HG03159 (cell line): ENCODE results near the gene RAB3C.
"Not testable (repeated sequence)": the region's sequence is repeated elsewhere in the genome, so short reads cannot be mapped to it uniquely, and the experiment has no call there.

Source experiments
- ATAC-seq: cut with Tn5 transposase; IDR thresholded peaks from one replicate; pipeline ENCODE4 v1.9.1; 2021; ENCODE audit warnings: mild to moderate bottlenecking, moderate library complexity; ENCODE audit not compliant: unreplicated experiment

RAB3C gene

GRCh38 chr5:58672521-58672920 lies 89.6 kb downstream of the RAB3C start:
- no peak for ATAC-seq

- no peak for ATAC-seq
Observed at GRCh38 chr5:58674070-58674469, 91.2 kb downstream of the RAB3C start.

GRCh38 chr5:58674711-58675110 lies 91.8 kb downstream of the RAB3C start:
- ATAC-seq, result no peak

- ATAC-seq, result no peak
Observed at GRCh38 chr5:58675341-58675740, 92.5 kb downstream of the RAB3C start.

- no peak for ATAC-seq
Observed at GRCh38 chr5:58677650-58678049, 94.8 kb downstream of the RAB3C start.

GRCh38 chr5:58680503-58680902 lies 97.6 kb downstream of the RAB3C start:
- no peak for ATAC-seq

- no peak for ATAC-seq
Observed at GRCh38 chr5:58681943-58682342, 99.1 kb downstream of the RAB3C start.

- ATAC-seq, result no peak
Observed at GRCh38 chr5:58683567-58683966, 100.7 kb downstream of the RAB3C start.

GRCh38 chr5:58687079-58687478 lies 104.2 kb downstream of the RAB3C start:
- ATAC-seq, result no peak

GRCh38 chr5:58687595-58687994 lies 104.7 kb downstream of the RAB3C start:
- no peak for ATAC-seq

- ATAC-seq, result not testable (repeated sequence)
Observed at GRCh38 chr5:58699088-58699761, 116.3 kb downstream of the RAB3C start.

GRCh38 chr5:58699762-58700118 lies 116.9 kb downstream of the RAB3C start:
- no peak for ATAC-seq

- no peak for ATAC-seq
Observed at GRCh38 chr5:58703925-58704555, 121.2 kb downstream of the RAB3C start.

GRCh38 chr5:58706736-58707135 lies 123.9 kb downstream of the RAB3C start:
- ATAC-seq, result no peak

- ATAC-seq, result no peak
Observed at GRCh38 chr5:58708456-58708855, 125.6 kb downstream of the RAB3C start.

GRCh38 chr5:58710425-58710824 lies 127.5 kb downstream of the RAB3C start:
- ATAC-seq, result not testable (repeated sequence)

- ATAC-seq, result no peak
Observed at GRCh38 chr5:58710871-58711270, 128.0 kb downstream of the RAB3C start.

- no peak for ATAC-seq
Observed at GRCh38 chr5:58711965-58712364, 129.1 kb downstream of the RAB3C start.

- no peak for ATAC-seq
Observed at GRCh38 chr5:58714046-58714445, 131.2 kb downstream of the RAB3C start.

- no peak for ATAC-seq
Observed at GRCh38 chr5:58715997-58716656, 133.3 kb downstream of the RAB3C start.

- ATAC-seq, result no peak
Observed at GRCh38 chr5:58716713-58717112, 133.8 kb downstream of the RAB3C start.

- ATAC-seq, result no peak
Observed at GRCh38 chr5:58717303-58718007, 134.6 kb downstream of the RAB3C start.
